Measurements from ENCODE around the gene HGS. TPM values are rescaled to one million over a fixed set of nuclear protein-coding genes. Genes with fewer than 3 reads are reported as not detected.

Gene HGS
- total and polyA plus RNA-seq, 2 of the 13 experiments (the other 11 are each of a cell fraction or from before 2014, with no cell fraction given), result 73.3 to 78.1 TPM

- TF ChIP-seq KMT2B (CRISPR knock-in tag; IDR thresholded peaks at IDR 0.05) (no peak), KDM6A (CRISPR knock-in tag; IDR thresholded peaks at IDR 0.05; ENCODE audit: low read depth) (peak; percentile 36; the same call in 1 of the 2 replicates), RBM39 (IDR thresholded peaks at IDR 0.05; ENCODE audit: low read depth, low read length, poor library complexity, severe bottlenecking) (peak; percentile 53), ZNF709 (CRISPR knock-in tag; IDR thresholded peaks at IDR 0.05) (no peak), ZNF230 (CRISPR knock-in tag; IDR thresholded peaks at IDR 0.05) (0 out of 2 replicates have a peak, but pooled peaks have one; percentile 27), ZNF589 (CRISPR knock-in tag; conservative IDR thresholded peaks at IDR 0.05) (0 out of 2 replicates have a peak, but pooled peaks have one; percentile 50), ZNF441 (CRISPR knock-in tag; IDR thresholded peaks at IDR 0.05; ENCODE audit: borderline replicate concordance) (no peak), DNMT1 (CRISPR knock-in tag; IDR thresholded peaks at IDR 0.05) (no peak), ZKSCAN8 (CRISPR knock-in tag; IDR thresholded peaks at IDR 0.05; ENCODE audit: borderline replicate concordance) (peak; percentile 63; the same call in 1 of the 2 replicates), U2AF1 (optimal IDR thresholded peaks at IDR 0.05; ENCODE audit: low read depth, low read length) (peak; percentile 11), ZBTB38 (CRISPR knock-in tag; IDR thresholded peaks at IDR 0.05) (peak; percentile 80), ZNF574 (CRISPR knock-in tag; IDR thresholded peaks at IDR 0.05) (0 out of 2 replicates have a peak, but pooled peaks have one; percentile 14), POLR2G (IDR thresholded peaks at IDR 0.05; ENCODE audit: low read depth, low read length) (0 out of 2 replicates have a peak, but pooled peaks have one; percentile 36), GPBP1L1 (CRISPR knock-in tag; IDR thresholded peaks at IDR 0.05) (no peak)
- TF ChIP-seq, protein P1, sequence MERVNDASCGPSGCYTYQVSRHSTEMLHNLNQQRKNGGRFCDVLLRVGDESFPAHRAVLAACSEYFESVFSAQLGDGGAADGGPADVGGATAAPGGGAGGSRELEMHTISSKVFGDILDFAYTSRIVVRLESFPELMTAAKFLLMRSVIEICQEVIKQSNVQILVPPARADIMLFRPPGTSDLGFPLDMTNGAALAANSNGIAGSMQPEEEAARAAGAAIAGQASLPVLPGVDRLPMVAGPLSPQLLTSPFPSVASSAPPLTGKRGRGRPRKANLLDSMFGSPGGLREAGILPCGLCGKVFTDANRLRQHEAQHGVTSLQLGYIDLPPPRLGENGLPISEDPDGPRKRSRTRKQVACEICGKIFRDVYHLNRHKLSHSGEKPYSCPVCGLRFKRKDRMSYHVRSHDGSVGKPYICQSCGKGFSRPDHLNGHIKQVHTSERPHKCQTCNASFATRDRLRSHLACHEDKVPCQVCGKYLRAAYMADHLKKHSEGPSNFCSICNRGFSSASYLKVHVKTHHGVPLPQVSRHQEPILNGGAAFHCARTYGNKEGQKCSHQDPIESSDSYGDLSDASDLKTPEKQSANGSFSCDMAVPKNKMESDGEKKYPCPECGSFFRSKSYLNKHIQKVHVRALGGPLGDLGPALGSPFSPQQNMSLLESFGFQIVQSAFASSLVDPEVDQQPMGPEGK (CRISPR knock-in tag; IDR thresholded peaks at IDR 0.05), result peak; percentile 42; the same call in 1 of the 2 replicates
- TF ChIP-seq, protein P2, sequence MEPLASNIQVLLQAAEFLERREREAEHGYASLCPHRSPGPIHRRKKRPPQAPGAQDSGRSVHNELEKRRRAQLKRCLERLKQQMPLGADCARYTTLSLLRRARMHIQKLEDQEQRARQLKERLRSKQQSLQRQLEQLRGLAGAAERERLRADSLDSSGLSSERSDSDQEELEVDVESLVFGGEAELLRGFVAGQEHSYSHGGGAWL (CRISPR knock-in tag; IDR thresholded peaks at IDR 0.05), result 0 out of 2 replicates have a peak, but pooled peaks have one; percentile 8
- TF ChIP-seq, protein P3, sequence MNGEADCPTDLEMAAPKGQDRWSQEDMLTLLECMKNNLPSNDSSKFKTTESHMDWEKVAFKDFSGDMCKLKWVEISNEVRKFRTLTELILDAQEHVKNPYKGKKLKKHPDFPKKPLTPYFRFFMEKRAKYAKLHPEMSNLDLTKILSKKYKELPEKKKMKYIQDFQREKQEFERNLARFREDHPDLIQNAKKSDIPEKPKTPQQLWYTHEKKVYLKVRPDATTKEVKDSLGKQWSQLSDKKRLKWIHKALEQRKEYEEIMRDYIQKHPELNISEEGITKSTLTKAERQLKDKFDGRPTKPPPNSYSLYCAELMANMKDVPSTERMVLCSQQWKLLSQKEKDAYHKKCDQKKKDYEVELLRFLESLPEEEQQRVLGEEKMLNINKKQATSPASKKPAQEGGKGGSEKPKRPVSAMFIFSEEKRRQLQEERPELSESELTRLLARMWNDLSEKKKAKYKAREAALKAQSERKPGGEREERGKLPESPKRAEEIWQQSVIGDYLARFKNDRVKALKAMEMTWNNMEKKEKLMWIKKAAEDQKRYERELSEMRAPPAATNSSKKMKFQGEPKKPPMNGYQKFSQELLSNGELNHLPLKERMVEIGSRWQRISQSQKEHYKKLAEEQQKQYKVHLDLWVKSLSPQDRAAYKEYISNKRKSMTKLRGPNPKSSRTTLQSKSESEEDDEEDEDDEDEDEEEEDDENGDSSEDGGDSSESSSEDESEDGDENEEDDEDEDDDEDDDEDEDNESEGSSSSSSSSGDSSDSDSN (CRISPR knock-in tag; IDR thresholded peaks at IDR 0.05), result peak; percentile 25; the same call in 1 of the 2 replicates
- TF ChIP-seq, protein P4, sequence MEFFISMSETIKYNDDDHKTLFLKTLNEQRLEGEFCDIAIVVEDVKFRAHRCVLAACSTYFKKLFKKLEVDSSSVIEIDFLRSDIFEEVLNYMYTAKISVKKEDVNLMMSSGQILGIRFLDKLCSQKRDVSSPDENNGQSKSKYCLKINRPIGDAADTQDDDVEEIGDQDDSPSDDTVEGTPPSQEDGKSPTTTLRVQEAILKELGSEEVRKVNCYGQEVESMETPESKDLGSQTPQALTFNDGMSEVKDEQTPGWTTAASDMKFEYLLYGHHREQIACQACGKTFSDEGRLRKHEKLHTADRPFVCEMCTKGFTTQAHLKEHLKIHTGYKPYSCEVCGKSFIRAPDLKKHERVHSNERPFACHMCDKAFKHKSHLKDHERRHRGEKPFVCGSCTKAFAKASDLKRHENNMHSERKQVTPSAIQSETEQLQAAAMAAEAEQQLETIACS (CRISPR knock-in tag; IDR thresholded peaks at IDR 0.05), result peak; percentile 34; the same call in 1 of the 2 replicates
These were observed 17.7 kb downstream of the HGS start (continued) for GRCh38 chr17:81701288-81702071.
